MCF 10A (cell line): ENCODE measurements around the gene ZNF148. TPM values are rescaled to one million over a fixed set of nuclear protein-coding genes. Genes with fewer than 3 reads are reported as not detected.

Experiments
- BruUV-seq: library from RNA; stranded (reverse); fragments of 400-500 nt; replicated peaks from 2 replicates; lab custom pipeline; 2021; lab: Mats Ljungman, UMichigan
- CTCF ChIA-PET: fragments of 300-600 bp; sonication (Branson Sonifier 250); formaldehyde crosslinking; extraction: SDS; loops from one replicate; lab custom pipeline; 2021; ENCODE audit warnings: antibody characterized with exemption, inconsistent platforms; lab: Yijun Ruan, JAX
- POLR2A ChIA-PET: fragments of 300-600, 350-650 bp; sonication (Branson Sonifier 250); formaldehyde crosslinking; extraction: SDS; loops from one replicate; lab custom pipeline; 2020; ENCODE audit warnings: antibody characterized with exemption, inconsistent platforms; lab: Yijun Ruan, JAX
- DNase-seq: peaks from one replicate; pipeline ENCODE4 v3.0.0-alpha.2; 2018; ENCODE audit not compliant: unreplicated experiment
- H3K27ac Mint-ChIP-seq: one replicate; pipeline ENCODE4 v1.8.0; 2022; ENCODE audit warnings: mild to moderate bottlenecking, low read depth, mixed read lengths; ENCODE audit not compliant: unreplicated experiment
- H3K27me3 Mint-ChIP-seq: one replicate; pipeline ENCODE4 v1.8.0; 2022; ENCODE audit warnings: mixed read lengths; ENCODE audit not compliant: insufficient read depth, unreplicated experiment
- H3K36me3 Mint-ChIP-seq: one replicate; pipeline ENCODE4 v1.8.0; 2022; ENCODE audit warnings: mild to moderate bottlenecking, moderate library complexity, mixed read lengths; ENCODE audit not compliant: insufficient read depth, unreplicated experiment
- H3K4me1 Mint-ChIP-seq: one replicate; pipeline ENCODE4 v1.8.0; 2022; ENCODE audit warnings: mixed read lengths; ENCODE audit not compliant: insufficient read depth, unreplicated experiment
- H3K4me3 Mint-ChIP-seq: one replicate; pipeline ENCODE4 v1.8.0; 2022; ENCODE audit warnings: mild to moderate bottlenecking, moderate library complexity, mixed read lengths; ENCODE audit not compliant: unreplicated experiment
- H3K9me3 Mint-ChIP-seq: one replicate; pipeline ENCODE4 v1.8.0; 2022; ENCODE audit warnings: mixed read lengths; ENCODE audit not compliant: unreplicated experiment
- intact Hi-C: fragments of 100-400 bp; cut with micrococcal nuclease; formaldehyde crosslinking; loops from 2 replicates; pipeline ENCODE4 v1.14.1; 2022
- total RNA-seq: library from RNA; stranded (reverse); gene quantifications from 2 replicates; pipeline ENCODE4 v1.2.3, GENCODE V29; 2022
- TF ChIP-seq, protein P1 (sequence below): fragments of 200-600 bp; IDR thresholded peaks from one replicate; pipeline ENCODE4 v1.8.0; 2022; ENCODE audit warnings: antibody characterized with exemption, mild to moderate bottlenecking; ENCODE audit not compliant: unreplicated experiment

ZNF148 gene
- total RNA-seq, 1 experiment from 2014 or later = 35.2 TPM

DNA sequence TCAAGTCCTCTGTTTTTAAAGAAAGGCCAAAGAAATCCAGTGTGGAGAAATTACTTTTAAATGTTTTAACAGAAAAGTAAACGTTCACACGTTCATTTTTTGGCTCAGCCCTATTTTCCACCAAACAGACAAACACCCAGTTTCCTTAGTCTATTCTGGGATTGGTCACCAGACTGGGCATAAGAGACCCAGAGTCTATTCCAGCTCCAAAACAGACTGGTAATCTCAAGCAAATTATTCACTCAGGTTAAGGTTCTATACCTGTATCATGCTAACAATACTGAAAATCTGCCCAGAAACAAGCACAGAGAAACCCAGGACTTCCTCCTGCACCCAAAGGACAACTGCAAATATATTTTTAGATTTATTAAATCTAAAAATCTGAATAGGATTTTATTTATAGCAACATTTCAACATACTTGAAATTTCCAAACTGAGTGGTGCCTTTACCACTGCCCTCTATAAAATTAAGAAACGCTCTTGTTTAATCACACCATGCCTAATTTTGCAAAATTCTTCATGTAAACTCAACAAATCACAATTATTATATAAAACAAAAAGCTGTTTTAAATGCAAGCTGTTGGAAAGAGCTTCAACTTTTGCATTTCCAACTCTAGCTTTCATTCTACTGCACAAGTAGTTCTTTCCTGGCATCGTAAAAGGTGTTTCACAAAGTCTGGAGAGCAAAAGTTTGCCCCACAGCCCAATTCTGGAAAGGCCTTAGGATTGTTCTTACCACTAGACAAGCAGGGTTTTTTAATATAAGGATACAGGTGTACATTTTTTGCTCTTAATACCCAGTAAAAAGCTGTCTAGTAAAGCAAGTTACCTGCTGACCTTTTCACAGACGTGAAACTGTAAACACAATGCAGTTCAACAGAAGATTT lies 18.7 kb downstream of the ZNF148 start:
- TF ChIP-seq, protein P1, sequence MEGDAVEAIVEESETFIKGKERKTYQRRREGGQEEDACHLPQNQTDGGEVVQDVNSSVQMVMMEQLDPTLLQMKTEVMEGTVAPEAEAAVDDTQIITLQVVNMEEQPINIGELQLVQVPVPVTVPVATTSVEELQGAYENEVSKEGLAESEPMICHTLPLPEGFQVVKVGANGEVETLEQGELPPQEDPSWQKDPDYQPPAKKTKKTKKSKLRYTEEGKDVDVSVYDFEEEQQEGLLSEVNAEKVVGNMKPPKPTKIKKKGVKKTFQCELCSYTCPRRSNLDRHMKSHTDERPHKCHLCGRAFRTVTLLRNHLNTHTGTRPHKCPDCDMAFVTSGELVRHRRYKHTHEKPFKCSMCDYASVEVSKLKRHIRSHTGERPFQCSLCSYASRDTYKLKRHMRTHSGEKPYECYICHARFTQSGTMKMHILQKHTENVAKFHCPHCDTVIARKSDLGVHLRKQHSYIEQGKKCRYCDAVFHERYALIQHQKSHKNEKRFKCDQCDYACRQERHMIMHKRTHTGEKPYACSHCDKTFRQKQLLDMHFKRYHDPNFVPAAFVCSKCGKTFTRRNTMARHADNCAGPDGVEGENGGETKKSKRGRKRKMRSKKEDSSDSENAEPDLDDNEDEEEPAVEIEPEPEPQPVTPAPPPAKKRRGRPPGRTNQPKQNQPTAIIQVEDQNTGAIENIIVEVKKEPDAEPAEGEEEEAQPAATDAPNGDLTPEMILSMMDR = no peak
- Mint-ChIP-seq H3K4me3 (no peak overlapping the region), H3K36me3 (no peaks in the 10 kb centered on the region), H3K27ac (peak overlapping the region; percentile 26), H3K9me3 (no peaks in the 10 kb centered on the region), H3K4me1 (peaks cover 36% of the 10 kb centered on the region), H3K27me3 (no peaks in the 10 kb centered on the region)
- no TSS peak for BruUV-seq
- CTCF ChIA-PET = no interaction called here
- no peak for DNase-seq
- intact Hi-C loops = no loop called here
- POLR2A ChIA-PET = no interaction called here

DNA sequence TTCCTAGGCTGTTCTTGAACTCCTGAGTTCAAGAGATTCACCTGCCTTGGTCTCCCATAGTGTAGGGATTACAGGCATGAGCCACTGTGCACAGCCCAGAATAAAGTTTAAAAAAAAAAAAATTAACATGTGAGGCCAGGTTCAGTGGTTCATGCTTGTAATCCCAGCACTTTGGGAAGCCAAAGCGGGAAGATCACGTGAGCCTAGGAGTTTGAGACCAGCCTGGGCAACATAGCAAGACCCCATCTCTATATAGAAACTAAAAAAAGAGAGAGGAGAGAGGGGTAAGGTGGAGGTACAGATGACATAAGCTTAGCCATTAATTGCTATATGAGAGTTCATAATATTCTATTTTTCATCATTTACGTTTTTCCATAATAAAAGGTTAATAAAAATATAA lies 21.5 kb downstream of the ZNF148 start:
- CTCF ChIA-PET = no interaction called here
- BruUV-seq = no TSS peak
- DNase-seq = no peak
- Mint-ChIP-seq H3K36me3 (peaks cover 12% of the 10 kb centered on the region), H3K4me1 (peaks cover 32% of the 10 kb centered on the region), H3K4me3 (no peak overlapping the region), H3K27me3 (no peaks in the 10 kb centered on the region), H3K27ac (no peak overlapping the region), H3K9me3 (no peaks in the 10 kb centered on the region)
- TF ChIP-seq, protein P1 = no peak
- POLR2A ChIA-PET = no interaction called here
- intact Hi-C loops = no loop called here

DNA sequence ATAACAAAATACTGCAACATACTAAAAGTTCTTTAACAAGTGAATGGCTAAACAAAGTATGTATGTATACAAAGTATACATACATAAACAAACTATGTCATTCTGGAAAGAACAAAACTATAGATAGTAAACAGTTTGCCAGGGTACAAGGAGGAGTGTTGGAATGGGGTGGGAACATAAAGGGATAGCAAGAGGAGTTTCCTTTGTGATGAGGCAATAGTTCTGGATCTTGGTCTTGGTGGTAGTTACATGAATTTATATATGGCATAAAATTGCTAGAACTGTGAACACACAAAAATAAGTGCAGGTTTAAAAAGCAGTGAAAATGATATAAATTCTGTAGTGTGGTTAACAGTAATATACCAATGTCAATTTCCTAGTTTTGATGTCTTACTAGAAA lies 22.0 kb downstream of the ZNF148 start:
- H3K4me3 Mint-ChIP-seq = no peak overlapping the region
- ChIA-PET CTCF (no interaction called here), POLR2A (interaction anchor here (0.6 kb wide), 1 partner anchor 76 kb away, joined by 3 read pairs; no protein-coding TSS in a partner anchor)
- H3K36me3 Mint-ChIP-seq = peaks cover 12% of the 10 kb centered on the region
- no peaks in the 10 kb centered on the region for H3K9me3 Mint-ChIP-seq
- peaks cover 32% of the 10 kb centered on the region for H3K4me1 Mint-ChIP-seq
- intact Hi-C loops = no loop called here
- BruUV-seq = no TSS peak
- DNase-seq = no peak
- H3K27ac Mint-ChIP-seq = no peak overlapping the region
- TF ChIP-seq, protein P1 = no peak
- H3K27me3 Mint-ChIP-seq = no peaks in the 10 kb centered on the region

DNA sequence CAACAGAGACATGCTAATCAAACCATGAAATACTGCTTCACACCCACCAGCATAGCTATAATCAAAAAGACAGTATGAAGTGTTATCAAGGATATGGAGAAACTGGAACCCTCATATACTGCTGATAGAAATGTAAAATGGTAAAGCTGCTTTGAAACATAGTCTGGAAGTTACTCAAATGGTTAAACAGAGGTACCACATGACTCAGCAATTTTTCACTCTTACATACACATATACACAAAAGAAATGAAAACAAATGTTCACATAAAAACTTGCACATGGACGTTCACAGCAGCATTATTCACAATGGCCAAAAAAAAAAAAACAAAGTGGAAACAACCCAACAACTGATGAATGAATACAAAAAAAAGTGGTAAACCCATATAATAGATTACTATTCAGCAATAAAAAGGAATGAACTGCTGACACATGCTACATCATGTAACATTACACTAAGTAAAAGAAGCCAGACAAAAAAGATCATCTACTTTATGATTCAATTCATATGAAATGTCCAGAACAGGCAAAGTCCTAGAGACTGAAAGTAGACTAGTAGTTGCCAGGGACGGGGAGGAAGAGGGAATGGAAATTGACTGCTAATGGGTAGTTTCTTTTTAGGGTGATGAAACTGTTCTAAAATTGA lies 23.2 kb downstream of the ZNF148 start:
- no peaks in the 10 kb centered on the region for H3K9me3 Mint-ChIP-seq
- BruUV-seq = no TSS peak
- intact Hi-C loops = no loop called here
- peaks cover 32% of the 10 kb centered on the region for H3K4me1 Mint-ChIP-seq
- H3K27ac Mint-ChIP-seq = peak overlapping the region; percentile 39
- H3K36me3 Mint-ChIP-seq = peaks cover 12% of the 10 kb centered on the region
- POLR2A ChIA-PET = interaction anchor here (0.9 kb wide), 1 partner anchor 456 kb away, joined by 3 read pairs; no protein-coding TSS in a partner anchor
- CTCF ChIA-PET = no interaction called here
- no peaks in the 10 kb centered on the region for H3K27me3 Mint-ChIP-seq
- H3K4me3 Mint-ChIP-seq = no peak overlapping the region
- DNase-seq = no peak
- TF ChIP-seq, protein P1 = no peak
